ENCODE data around the gene DOCK2. TPM values are rescaled to one million over a fixed set of nuclear protein-coding genes. Genes with fewer than 3 reads are reported as not detected.

The DOCK2 gene
- polyA plus RNA-seq, 1 of the 3 experiments (the other 2 are of a cell fraction), result 3.8 TPM

DNA sequence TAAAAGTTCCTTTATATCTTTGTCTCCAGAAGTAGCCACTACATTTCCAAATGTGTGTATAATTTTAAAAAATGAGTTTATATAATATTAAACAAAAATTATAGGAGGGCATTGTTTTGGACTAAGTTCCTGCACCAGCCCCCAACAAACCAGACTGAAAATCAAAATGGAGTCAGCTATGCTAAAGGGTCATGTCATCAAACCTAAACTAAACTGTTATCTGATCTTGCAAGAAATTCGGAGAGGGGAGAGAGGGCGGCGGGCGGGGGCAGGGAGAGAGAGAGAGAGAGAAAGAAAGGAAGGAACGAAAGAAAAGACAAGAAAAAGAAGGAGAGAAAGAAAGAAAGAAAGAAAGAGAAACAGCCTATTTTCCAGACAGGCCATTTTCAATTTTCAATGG, 63.5 kb downstream of the DOCK2 start:
- CTCF ChIA-PET, result interaction anchor here (0.6 to 2.5 kb wide), 5 partner anchors 32 to 516 kb away, joined by 3 to 8 read pairs (median 5); no protein-coding TSS in a partner anchor
- 96% methylated on average over 5 of the region's 5 CpGs for WGBS (ENCODE audit: low lambda C conversion rate)

DNA sequence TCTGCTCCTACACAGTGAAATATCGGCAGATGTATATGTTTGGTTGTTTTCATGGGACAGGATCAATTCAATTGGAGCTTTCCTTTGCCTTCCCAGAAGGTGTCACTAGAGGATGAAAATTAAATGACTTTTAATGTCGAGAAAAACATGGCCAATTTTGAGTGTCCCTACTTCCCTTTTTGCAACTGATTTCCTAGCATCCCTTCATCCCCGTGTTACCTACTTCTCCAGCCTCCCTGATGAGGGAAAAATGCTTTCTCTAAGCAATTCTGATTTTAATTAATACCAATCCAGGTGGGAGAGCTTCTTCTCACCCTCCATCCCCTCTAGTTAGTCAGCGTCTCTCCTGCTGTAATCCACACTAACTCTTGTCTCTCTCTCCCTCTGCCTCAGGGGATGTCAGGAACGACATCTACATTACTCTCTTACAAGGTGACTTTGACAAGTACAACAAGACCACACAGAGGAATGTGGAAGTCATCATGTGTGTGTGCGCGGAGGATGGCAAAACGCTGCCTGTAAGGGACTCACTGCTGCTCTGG, 64.9 kb downstream of the DOCK2 start:
- DNase-seq, result peak; percentile 37
- Histone ChIP-seq H3K4me1 (ENCODE audit: control insufficient read depth in 1 of 2, insufficient read depth in 2 of 2, low read depth in 1 of 2, low read length in 1 of 2) (peaks cover 3 to 31% of the 10 kb centered on the region in 2 experiments; a peak in 3 of 4 replicates), H2AFZ (ENCODE audit: low read depth) (no peak overlapping the region), H3K4me3 (ENCODE audit: low read depth in 2 of 2, low read length in 1 of 2) (no peak overlapping the region; a peak in 1 of 4 replicates), H3F3A (replicated peaks; ENCODE audit: insufficient read depth) (peaks cover 22% of the 10 kb centered on the region), H3K9ac (no peak overlapping the region; the same call in 1 of the 2 replicates), H3K79me2 (ENCODE audit: insufficient read depth) (peaks cover 9% of the 10 kb centered on the region; the same call in 1 of the 2 replicates), H3K36me3 (replicated peaks in 1 of 2; ENCODE audit: control insufficient read depth in 1 of 2, insufficient read depth in 2 of 2, low read length in 1 of 2) (no peaks in the 10 kb centered on the region), H4K20me1 (ENCODE audit: insufficient read depth) (no peaks in the 10 kb centered on the region), H3K9me2 (no peaks in the 10 kb centered on the region), H3K27ac (ENCODE audit: low read depth in 2 of 2, low read length in 1 of 2) (peak overlapping the region in 1 of 2 experiments; percentile 6; a peak in 1 of 4 replicates), H3K4me2 (no peak overlapping the region), H3K9me3 (no peaks in the 10 kb centered on the region), H3K27me3 (ENCODE audit: insufficient read depth) (no peaks in the 10 kb centered on the region)
- 57% methylated on average over 8 of the region's 8 CpGs for WGBS (ENCODE audit: low lambda C conversion rate)
- CTCF ChIA-PET, result interaction anchor here (0.6 to 2.6 kb wide), 60 partner anchors 8 to 733 kb away, joined by 3 to 25 read pairs (median 4); no protein-coding TSS in a partner anchor
- TF ChIP-seq RAD21 (IDR thresholded peaks at IDR 0.05; ENCODE audit: low read length) (peak; percentile 87), SMC3 (IDR thresholded peaks at IDR 0.05; ENCODE audit: low read depth, low read length) (peak; percentile 77), RFX5 (IDR thresholded peaks at IDR 0.05; ENCODE audit: low read length) (no peak), USF2 (IDR thresholded peaks at IDR 0.05; ENCODE audit: borderline replicate concordance, low read depth, low read length) (no peak), FOSL2 (IDR thresholded peaks at IDR 0.05; ENCODE audit: borderline replicate concordance, low read depth) (no peak), MXI1 (IDR thresholded peaks at IDR 0.05; ENCODE audit: low read depth, low read length) (no peak)
- TF ChIP-seq, protein P1, sequence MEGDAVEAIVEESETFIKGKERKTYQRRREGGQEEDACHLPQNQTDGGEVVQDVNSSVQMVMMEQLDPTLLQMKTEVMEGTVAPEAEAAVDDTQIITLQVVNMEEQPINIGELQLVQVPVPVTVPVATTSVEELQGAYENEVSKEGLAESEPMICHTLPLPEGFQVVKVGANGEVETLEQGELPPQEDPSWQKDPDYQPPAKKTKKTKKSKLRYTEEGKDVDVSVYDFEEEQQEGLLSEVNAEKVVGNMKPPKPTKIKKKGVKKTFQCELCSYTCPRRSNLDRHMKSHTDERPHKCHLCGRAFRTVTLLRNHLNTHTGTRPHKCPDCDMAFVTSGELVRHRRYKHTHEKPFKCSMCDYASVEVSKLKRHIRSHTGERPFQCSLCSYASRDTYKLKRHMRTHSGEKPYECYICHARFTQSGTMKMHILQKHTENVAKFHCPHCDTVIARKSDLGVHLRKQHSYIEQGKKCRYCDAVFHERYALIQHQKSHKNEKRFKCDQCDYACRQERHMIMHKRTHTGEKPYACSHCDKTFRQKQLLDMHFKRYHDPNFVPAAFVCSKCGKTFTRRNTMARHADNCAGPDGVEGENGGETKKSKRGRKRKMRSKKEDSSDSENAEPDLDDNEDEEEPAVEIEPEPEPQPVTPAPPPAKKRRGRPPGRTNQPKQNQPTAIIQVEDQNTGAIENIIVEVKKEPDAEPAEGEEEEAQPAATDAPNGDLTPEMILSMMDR (IDR thresholded peaks at IDR 0.05), result peak; percentile 74
- POLR2A ChIA-PET, result no interaction called here

More for the DNA sequence above, 63.5 kb downstream of the DOCK2 start:
- H3K79me2 ChIP-seq (ENCODE audit: insufficient read depth), result peaks cover 9% of the 10 kb centered on the region; the same call in 1 of the 2 replicates
- H2AFZ ChIP-seq (ENCODE audit: low read depth), result no peak overlapping the region
- no peak for DNase-seq
- no peaks in the 10 kb centered on the region for H3K27me3 ChIP-seq (ENCODE audit: insufficient read depth)
- H3F3A ChIP-seq (replicated peaks; ENCODE audit: insufficient read depth), result peaks cover 23% of the 10 kb centered on the region
- H3K4me3 ChIP-seq (ENCODE audit: low read depth in 2 of 2, low read length in 1 of 2), result no peak overlapping the region
- POLR2A ChIA-PET, result no interaction called here
- H3K9me2 ChIP-seq, result no peaks in the 10 kb centered on the region
- H3K27ac ChIP-seq (ENCODE audit: low read depth in 2 of 2, low read length in 1 of 2), result no peak overlapping the region
- H3K36me3 ChIP-seq (replicated peaks in 1 of 2; ENCODE audit: control insufficient read depth in 1 of 2, insufficient read depth in 2 of 2, low read length in 1 of 2), result no peaks in the 10 kb centered on the region
- no peaks in the 10 kb centered on the region for H3K9me3 ChIP-seq
- H3K4me1 ChIP-seq (ENCODE audit: control insufficient read depth in 1 of 2, insufficient read depth in 2 of 2, low read depth in 1 of 2, low read length in 1 of 2), result peaks cover 14 to 28% of the 10 kb centered on the region in 2 experiments
- H3K9ac ChIP-seq, result no peak overlapping the region
- no peak overlapping the region for H3K4me2 ChIP-seq
- no peaks in the 10 kb centered on the region for H4K20me1 ChIP-seq (ENCODE audit: insufficient read depth)
- TF ChIP-seq, protein P2, sequence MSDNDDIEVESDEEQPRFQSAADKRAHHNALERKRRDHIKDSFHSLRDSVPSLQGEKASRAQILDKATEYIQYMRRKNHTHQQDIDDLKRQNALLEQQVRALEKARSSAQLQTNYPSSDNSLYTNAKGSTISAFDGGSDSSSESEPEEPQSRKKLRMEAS (IDR thresholded peaks at IDR 0.05; ENCODE audit: low read depth), result no peak
- TF ChIP-seq RFX5 (IDR thresholded peaks at IDR 0.05; ENCODE audit: low read length) (no peak), EP300 (IDR thresholded peaks at IDR 0.05; ENCODE audit: borderline replicate concordance in 1 of 2, low read depth in 1 of 2, low read length in 1 of 2) (no peak)

All from SK-N-SH (cell line).